IPS-NIHi7 (cell line): ENCODE data around the gene GLRX.

Experiments used
- DNase-seq: peaks from one replicate; pipeline ENCODE4 v3.0.0; 2012; ENCODE audit warnings: mixed read lengths; ENCODE audit errors: extremely low spot score

The GLRX gene

GRCh38 chr5:95808686-95809413 lies 13.7 kb downstream of the GLRX start:
- DNase-seq: no peak

DNA sequence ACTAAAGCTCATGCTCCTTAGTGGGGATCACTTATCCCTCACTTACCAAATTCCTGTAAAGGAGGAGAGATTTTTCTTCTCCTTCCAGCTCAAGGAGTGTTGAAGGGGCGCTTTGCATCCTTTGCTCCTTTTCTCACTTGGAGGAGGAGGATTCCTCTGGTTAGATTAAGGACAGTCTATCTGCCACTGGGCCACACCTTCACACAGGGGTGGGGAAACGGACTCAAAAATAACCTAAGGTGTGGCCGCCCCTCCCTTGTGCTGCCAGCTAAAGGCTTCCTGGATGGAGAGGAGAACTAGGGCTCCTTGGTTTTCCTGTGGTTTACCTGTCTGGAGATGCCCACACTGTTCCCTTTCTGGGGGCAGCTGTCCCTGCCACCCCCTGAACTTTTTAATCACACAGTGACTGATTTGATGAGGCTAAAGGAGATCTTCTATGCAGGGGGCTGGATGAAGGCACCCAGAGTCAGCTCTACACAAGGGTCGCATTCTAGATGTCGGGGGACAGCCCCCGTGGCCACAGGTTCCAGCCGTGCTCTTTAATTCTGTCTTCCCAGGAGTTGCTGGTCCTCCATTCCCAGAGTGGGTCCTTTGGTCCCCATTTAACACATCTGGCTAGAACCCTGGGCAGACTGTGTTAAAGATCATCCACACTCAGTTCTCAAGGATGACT lies 14.4 kb downstream of the GLRX start:
- no peak for DNase-seq

GRCh38 chr5:95806687-95807086 lies 15.8 kb downstream of the GLRX start:
- no peak for DNase-seq

GRCh38 chr5:95804736-95805539 lies 17.6 kb downstream of the GLRX start:
- DNase-seq: no peak

DNA sequence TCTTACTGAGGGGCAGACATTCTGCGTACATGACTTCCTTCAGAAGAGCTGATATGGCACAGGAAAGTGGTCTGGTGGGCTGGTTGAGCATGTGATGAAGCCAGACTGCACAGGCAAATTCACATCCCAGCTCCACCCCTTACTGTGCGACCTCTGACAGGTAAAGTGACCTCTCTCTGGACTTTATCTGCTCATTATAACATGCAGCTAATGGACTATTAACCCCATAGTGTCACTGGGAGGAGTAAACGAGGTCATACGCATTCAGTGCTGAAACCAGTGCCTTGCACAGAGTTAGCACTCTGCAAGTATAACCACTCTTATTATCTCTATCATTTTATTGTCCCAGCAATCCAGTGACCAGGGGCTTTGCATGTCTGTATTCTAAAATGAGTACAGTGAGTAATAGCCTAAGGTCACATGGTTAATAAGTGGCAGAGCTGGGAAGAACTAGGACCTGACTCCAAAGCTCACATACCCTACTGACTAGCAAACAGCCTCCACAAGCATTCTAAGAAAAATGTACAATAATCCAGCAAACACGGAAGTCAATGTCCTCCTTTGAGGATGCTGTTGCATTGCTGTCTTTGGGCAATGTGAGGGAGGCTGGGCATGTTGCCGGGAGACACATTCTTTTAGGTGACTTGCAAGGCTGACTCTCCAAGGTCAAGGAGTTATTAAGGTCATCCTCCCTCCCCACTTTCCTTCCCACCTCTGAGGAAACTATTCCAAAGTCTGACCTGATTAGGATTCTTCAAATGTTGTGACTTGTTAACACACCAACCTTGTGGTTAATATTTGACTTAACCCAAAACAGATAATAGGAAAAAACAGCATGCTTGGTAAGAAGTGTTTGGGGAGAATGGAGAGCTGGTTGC lies 19.0 kb downstream of the GLRX start:
- no peak for DNase-seq

DNA sequence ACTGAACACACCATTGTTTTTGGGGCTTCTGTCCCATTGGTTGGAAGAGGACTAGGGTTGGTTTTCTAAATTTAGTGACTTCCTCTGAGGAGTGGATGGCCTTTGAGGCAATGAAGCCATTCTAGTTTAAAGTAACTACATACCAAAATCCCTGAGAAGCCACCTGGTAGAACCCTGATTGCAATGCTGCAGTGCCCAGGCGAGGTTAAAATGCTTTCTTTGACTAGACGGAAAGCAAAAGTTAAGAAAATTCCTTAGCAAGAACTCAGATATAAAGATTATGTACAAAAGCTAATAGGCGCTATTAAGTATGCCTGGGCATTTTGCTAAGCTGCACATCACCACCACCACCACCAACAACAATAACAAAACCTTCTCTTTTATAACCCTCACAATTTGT lies 20.6 kb downstream of the GLRX start:
- no peak for DNase-seq

DNA sequence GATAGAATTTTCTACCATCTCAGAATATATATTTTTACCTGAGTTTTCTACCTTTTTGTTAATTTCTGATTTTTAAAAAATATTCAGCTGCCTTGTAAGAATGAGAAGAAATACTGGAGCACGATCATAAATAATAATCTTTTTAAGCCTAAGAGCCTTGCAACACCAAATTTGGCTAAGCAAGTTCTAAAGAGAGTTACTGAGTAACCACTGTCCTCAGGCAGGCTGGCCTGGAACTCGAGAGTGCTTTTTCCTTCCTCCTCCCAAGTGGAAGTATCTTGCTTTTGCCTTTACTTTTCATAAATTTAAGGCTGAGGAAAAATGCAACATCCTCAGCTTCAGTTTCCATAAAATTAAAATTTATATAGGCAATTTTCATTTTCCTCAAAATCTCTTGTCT lies 21.0 kb downstream of the GLRX start:
- DNase-seq: no peak

DNA sequence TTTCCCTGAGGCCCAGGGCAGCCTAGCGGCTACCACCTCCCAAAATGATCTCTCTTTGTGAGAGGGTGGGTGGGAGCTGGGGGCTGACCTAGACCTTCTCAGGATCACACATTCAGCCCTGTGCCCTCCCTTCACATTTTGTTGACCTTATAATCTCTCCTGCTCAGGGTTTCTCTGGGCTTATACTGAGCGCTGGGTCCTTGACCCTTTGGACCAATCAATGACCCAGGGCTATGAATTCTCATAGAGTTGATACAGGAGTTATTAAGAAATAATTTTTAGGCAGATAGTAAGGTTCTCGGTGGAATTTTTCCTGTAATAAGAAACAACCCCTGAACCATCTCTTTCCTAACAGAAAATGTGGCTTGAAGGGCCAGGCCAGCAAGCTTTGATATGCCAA lies 22.0 kb downstream of the GLRX start:
- no peak for DNase-seq

DNA sequence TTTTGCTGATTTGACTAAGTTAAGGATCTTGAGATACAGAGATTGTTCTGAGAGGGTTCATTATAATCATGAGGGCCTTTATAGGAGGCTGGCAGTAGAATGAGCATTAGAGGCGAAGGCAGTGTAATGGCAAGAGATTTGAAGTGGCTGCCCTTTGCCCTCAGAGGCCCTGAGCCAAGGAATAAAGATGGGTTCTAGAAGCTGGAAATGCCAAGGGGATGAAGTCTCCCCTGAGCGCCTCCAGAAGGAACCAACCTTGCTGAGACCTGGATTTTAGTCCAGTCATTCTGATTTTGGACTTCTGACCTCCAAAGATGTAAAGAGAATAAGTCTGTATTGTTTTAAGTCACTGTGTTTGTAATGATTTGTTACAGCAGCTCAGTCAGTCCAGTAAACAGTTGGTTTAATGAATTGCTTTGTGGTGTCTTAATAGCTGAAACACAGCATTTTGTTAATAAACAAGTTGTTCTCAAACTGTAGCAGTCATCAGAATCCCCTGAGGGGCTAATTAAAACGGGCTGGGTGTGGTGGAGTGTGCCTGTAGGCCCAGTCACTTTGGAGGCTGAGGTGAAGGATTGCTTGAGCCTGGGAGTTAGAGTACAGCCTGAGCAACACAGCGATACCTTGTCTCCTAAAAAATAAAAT lies 23.2 kb downstream of the GLRX start:
- no peak for DNase-seq

DNA sequence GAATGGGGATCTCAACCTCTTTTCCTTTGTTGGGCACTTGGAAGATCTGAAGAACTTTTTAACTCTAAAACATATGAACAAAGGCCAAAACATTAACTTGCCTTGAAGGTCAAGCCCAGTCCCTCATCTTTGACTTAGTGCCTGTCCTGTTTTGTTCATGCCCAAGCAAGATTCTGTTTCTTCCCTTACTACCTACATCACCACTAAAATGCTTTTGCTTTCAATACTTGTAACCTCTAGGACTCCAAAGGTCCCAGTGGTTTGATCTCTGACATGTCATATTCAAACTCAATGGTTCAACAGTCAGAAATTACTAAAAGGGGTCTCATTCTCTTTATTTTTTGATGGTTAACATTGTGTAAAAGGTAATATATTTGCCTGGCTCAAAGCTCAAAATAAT lies 24.0 kb downstream of the GLRX start:
- DNase-seq: no peak

GRCh38 chr5:95798048-95798447 lies 24.5 kb downstream of the GLRX start:
- no peak for DNase-seq

DNA sequence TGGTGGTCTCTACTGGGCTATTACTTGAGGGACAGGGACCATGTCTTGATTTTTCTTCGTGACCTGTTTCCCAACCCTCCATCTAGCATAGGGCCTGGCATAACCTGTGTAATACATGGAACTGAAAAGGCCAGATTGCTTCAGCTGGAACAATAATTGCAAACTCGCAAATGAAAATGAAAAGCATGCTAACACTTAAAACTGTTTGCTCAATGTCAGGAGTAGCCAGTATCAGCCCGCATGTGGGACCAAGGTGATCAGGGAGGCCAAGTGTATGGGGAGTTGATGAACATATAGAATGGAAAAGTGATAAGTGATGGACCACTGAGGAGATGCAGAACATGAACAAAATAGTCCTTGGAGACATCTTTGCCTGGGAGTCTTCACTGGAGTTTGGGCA lies 25.2 kb downstream of the GLRX start:
- no peak for DNase-seq

- DNase-seq: no peak
Measured at GRCh38 chr5:95794070-95794516, 28.4 kb downstream of the GLRX start.

DNA sequence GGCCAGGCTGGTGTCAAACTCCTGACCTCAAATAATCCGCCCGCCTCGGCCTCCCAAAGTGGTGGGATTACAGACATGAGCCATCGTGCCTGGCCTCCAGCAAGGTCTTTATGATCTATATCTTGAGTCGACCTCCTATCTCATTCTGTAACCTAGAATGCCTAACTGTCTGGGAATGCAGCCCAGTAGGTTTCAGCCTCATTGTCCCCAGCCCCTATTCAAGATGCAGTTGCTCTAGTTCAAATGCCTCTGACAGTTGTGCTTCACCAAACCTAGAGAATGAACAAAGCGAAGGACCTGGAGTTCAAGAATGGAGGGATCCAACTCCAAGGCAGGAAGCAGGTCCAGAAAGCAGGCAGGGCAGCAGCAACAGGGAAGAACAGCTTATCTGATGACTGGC lies 30.8 kb downstream of the GLRX start:
- no peak for DNase-seq

DNA sequence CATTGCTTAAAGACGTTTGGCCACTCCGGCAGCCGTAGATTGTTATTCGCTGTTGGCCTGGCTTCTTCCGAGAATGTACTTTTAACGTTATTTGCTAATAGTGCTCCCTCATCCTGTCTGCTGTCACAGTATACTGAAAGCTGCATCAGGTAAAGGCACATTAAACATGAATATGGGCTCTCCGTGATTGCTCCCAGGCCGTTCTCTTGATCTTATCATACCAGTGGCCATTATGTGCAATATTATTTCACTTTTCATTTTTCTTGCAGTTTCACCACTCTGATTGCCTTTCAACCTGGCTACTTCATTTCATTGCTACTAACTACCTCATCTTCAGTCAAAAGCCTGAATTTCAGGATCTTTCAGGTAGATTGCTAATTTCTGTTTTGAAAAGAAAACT lies 34.0 kb downstream of the GLRX start:
- DNase-seq: no peak

DNA sequence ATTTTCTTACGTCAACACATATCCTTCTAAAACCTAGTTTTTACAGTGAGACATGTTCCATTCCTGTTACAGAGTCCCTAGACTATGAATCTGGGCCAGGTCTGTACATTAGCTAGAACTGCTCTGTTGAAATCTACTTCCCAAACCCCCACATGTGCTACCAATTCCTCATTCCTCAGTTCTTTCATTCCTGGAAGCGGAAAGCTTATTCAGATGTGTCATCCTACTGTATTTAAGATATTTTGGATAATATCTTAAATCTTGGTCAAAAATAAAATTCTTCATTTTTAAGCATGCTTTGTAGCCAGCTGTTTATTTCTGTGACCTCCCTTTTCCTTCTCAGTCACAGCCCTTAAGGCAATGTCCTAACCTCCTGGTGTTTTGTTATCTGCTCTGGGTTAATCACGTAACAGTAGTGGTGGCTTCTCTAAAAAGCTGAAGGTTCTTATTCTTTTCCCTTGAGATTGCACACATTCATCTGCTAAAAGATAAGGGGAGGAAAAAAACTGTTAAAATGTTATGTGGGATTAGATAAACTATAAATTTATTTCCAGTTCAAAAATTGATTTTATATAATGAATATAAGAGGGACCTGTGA lies 35.6 kb downstream of the GLRX start:
- DNase-seq: no peak

GRCh38 chr5:95784514-95785302 lies 37.8 kb downstream of the GLRX start:
- no peak for DNase-seq

GRCh38 chr5:95783661-95784060 lies 38.9 kb downstream of the GLRX start:
- no peak for DNase-seq

GRCh38 chr5:95782181-95782580 lies 40.3 kb downstream of the GLRX start:
- DNase-seq: no peak

GRCh38 chr5:95781101-95781583 lies 41.4 kb downstream of the GLRX start:
- peak; percentile 82 for DNase-seq
